Mesenchymal stem cell (in vitro differentiated cells and primary cell): ENCODE measurements around the gene IL16.
A peak's percentile ranks its signal among the peaks of the same experiment; 100 is the strongest.

Source experiments
- DNase-seq: peaks from one replicate; pipeline ENCODE4 v3.0.0-alpha.2; 2013
- H2AFZ ChIP-seq: one replicate; pipeline ENCODE4 v1.6.1; 2013; ENCODE audit warnings: low read depth, mild to moderate bottlenecking, control low read depth, inconsistent platforms, low read length, moderate library complexity
- H2AK5ac ChIP-seq: 2 replicates; pipeline ENCODE4 v1.6.1; 2013; ENCODE audit warnings: low read length, moderate library complexity, mild to moderate bottlenecking, inconsistent platforms; ENCODE audit not compliant: severe bottlenecking
- H2BK120ac ChIP-seq: one replicate; pipeline ENCODE4 v1.6.1; 2013; ENCODE audit warnings: low read depth, mild to moderate bottlenecking, inconsistent platforms, low read length, moderate library complexity
- H2BK12ac ChIP-seq, 2 experiments: one replicate each; pipeline ENCODE4 v1.6.1; 2013; ENCODE audit warnings: inconsistent platforms in 2 of 2, low read length in 2 of 2, mild to moderate bottlenecking in 2 of 2, moderate library complexity in 2 of 2, control low read depth in 1 of 2
- H2BK15ac ChIP-seq: one replicate; pipeline ENCODE4 v1.6.1; 2013; ENCODE audit warnings: mild to moderate bottlenecking, low read depth, inconsistent platforms; ENCODE audit not compliant: poor library complexity, severe bottlenecking
- H2BK5ac ChIP-seq: 2 replicates; pipeline ENCODE4 v1.6.1; 2013; ENCODE audit warnings: low read depth, mild to moderate bottlenecking, low read length, control low read depth, inconsistent platforms; ENCODE audit not compliant: poor library complexity, severe bottlenecking
- H3K14ac ChIP-seq, 2 experiments: one replicate each; pipeline ENCODE4 v1.6.1; 2013; ENCODE audit warnings: inconsistent platforms in 2 of 2, low read length in 2 of 2, control low read depth in 1 of 2, mild to moderate bottlenecking in 1 of 2, moderate library complexity in 1 of 2
- H3K18ac ChIP-seq, 2 experiments: one replicate each; pipeline ENCODE4 v1.6.1; 2013; ENCODE audit warnings: inconsistent platforms in 2 of 2, low read length in 2 of 2, control low read depth in 1 of 2, low read depth in 1 of 2, mild to moderate bottlenecking in 1 of 2
- H3K23ac ChIP-seq, 2 experiments: one replicate each; pipeline ENCODE4 v1.6.1; 2013; ENCODE audit warnings: inconsistent platforms in 2 of 2, low read length in 2 of 2, mild to moderate bottlenecking in 2 of 2, moderate library complexity in 2 of 2, control low read depth in 1 of 2
- H3K27ac ChIP-seq: 2 replicates; pipeline ENCODE4 v1.5.1; 2013; ENCODE audit warnings: mild to moderate bottlenecking, moderate library complexity, low read length, control low read depth, inconsistent platforms; ENCODE audit not compliant: poor library complexity, severe bottlenecking
- H3K27me3 ChIP-seq, 2 experiments: 2 replicates each; pipeline versions ENCODE4 v1.6.1 to v1.7.0; 2013; ENCODE audit warnings: low read length in 2 of 2, mild to moderate bottlenecking in 2 of 2, moderate library complexity in 2 of 2, control low read depth in 1 of 2, inconsistent platforms in 1 of 2; ENCODE audit not compliant: control insufficient read depth in 1 of 2, insufficient read depth in 1 of 2
- H3K36me3 ChIP-seq, 2 experiments: 2 replicates each; pipeline versions ENCODE4 v1.6.1 to v1.7.0; 2013; ENCODE audit warnings: low read length in 2 of 2, control low read depth in 1 of 2, inconsistent platforms in 1 of 2, low read depth in 1 of 2, mild to moderate bottlenecking in 1 of 2; ENCODE audit not compliant: insufficient read depth in 2 of 2, control insufficient read depth in 1 of 2
- H3K4ac ChIP-seq, 2 experiments: one replicate each; pipeline ENCODE4 v1.6.1; 2013; ENCODE audit warnings: inconsistent platforms in 2 of 2, low read length in 2 of 2, mild to moderate bottlenecking in 2 of 2, moderate library complexity in 2 of 2, control low read depth in 1 of 2, low read depth in 1 of 2
- H3K4me1 ChIP-seq: 2 replicates; pipeline ENCODE4 v1.6.1; 2013; ENCODE audit warnings: low read depth, low read length, control low read depth; ENCODE audit not compliant: control insufficient read depth, insufficient read depth
- H3K4me2 ChIP-seq: 2 replicates; pipeline ENCODE4 v1.6.1; 2013; ENCODE audit warnings: low read length, mild to moderate bottlenecking, inconsistent platforms; ENCODE audit not compliant: poor library complexity, severe bottlenecking
- H3K4me3 ChIP-seq, 2 experiments: 2 replicates each; pipeline versions ENCODE4 v1.5.1 to v1.7.0; 2013; ENCODE audit warnings: low read length in 2 of 2, mild to moderate bottlenecking in 2 of 2, control low read depth in 1 of 2, low read depth in 1 of 2; ENCODE audit not compliant: insufficient read depth in 1 of 2
- H3K79me1 ChIP-seq: replicated peaks from 2 replicates; pipeline ENCODE4 v1.6.1; 2013; ENCODE audit warnings: mild to moderate bottlenecking, control low read depth, low read length, inconsistent platforms; ENCODE audit not compliant: poor library complexity, severe bottlenecking
- H3K9ac ChIP-seq: 2 replicates; pipeline ENCODE4 v1.7.0; 2013; ENCODE audit warnings: mild to moderate bottlenecking, low read length, moderate library complexity
- H3K9me3 ChIP-seq: 2 replicates; pipeline ENCODE4 v1.7.0; 2013; ENCODE audit warnings: mild to moderate bottlenecking, low read length; ENCODE audit not compliant: control insufficient read depth
- H4K8ac ChIP-seq: one replicate; pipeline ENCODE4 v1.6.1; 2013; ENCODE audit warnings: inconsistent platforms, mild to moderate bottlenecking, low read length, moderate library complexity
- H4K91ac ChIP-seq: one replicate; pipeline ENCODE4 v1.6.1; 2013; ENCODE audit warnings: mild to moderate bottlenecking, low read length, inconsistent platforms
- WGBS: methylation state at CpG from one replicate; pipeline ENCODE4 v1.1.7; 2013; ENCODE audit warnings: mixed read lengths; 5-methylcytosine and 5-hydroxymethylcytosine counted together

IL16 gene

DNA sequence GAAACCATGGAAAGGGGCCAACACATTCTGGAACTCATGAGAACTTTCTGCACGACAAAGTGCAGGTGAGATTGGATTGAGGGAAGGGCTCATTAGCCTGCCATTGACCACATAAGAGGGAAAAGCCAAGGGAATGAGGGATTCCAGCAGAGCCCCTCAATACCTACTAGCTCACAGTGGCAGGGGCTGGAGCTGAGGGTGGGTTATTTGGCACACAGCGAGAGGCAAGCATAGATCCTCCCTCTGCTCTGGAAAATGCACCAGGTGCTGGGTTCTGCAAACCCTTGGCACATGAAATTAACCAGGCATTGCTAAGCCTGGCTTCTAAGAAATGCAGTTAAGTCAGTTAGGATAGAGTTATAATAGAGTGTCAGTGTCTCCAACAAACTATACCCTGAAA, 60.8 kb downstream of the IL16 start:
- Histone ChIP-seq H4K8ac (no peak overlapping the region), H3K18ac (no peak overlapping the region), H3K79me1 (no peaks in the 10 kb centered on the region), H2BK12ac (no peak overlapping the region), H3K4me2 (no peak overlapping the region), H3K4me3 (no peak overlapping the region), H2AFZ (no peak overlapping the region), H3K9ac (no peak overlapping the region), H3K4me1 (no peaks in the 10 kb centered on the region), H3K14ac (no peak overlapping the region), H4K91ac (no peak overlapping the region), H3K27me3 (peaks cover 0 to 27% of the 10 kb centered on the region in 2 experiments), H3K9me3 (no peaks in the 10 kb centered on the region), H2BK5ac (no peak overlapping the region), H3K27ac (no peak overlapping the region), H3K36me3 (no peaks in the 10 kb centered on the region), H2AK5ac (no peak overlapping the region), H2BK15ac (no peak overlapping the region), H3K4ac (no peak overlapping the region), H3K23ac (no peak overlapping the region), H2BK120ac (no peak overlapping the region)
- DNase-seq: no peak
- 79% methylated on average over 2 of the region's 2 CpGs for WGBS

DNA sequence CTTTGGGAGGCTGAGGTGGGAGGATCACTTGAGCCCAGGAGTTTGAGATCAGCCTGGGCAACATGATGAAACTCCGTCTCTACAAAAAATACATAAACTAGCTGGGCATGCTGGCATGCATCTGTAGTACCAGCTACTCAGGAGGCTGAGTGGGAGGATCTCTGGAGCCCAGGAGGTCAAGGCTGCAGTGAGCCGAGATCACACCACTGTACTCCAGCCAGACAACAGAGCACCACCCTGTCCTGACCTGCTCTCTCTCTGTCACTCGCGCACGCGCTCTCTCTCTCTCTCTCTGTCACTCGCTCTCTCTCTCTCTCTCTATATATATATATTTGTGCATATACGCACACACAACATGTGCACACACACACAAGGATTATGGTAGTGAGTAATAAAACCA, 61.8 kb downstream of the IL16 start:
- no peak overlapping the region for H2BK12ac ChIP-seq
- H3K4ac ChIP-seq: no peak overlapping the region
- no peak overlapping the region for H4K8ac ChIP-seq
- 25% methylated on average over 1 of the region's 8 CpGs for WGBS
- H2AFZ ChIP-seq: no peak overlapping the region
- H3K9me3 ChIP-seq: no peaks in the 10 kb centered on the region
- no peaks in the 10 kb centered on the region for H3K36me3 ChIP-seq
- no peak overlapping the region for H2BK120ac ChIP-seq
- H2BK15ac ChIP-seq: no peak overlapping the region
- no peak overlapping the region for H4K91ac ChIP-seq
- no peak for DNase-seq
- peak overlapping the region in 1 of 2 experiments; percentile 55 for H3K14ac ChIP-seq
- H3K27ac ChIP-seq: no peak overlapping the region
- H2BK5ac ChIP-seq: no peak overlapping the region
- no peak overlapping the region for H2AK5ac ChIP-seq
- no peak overlapping the region for H3K23ac ChIP-seq
- H3K9ac ChIP-seq: no peak overlapping the region
- no peaks in the 10 kb centered on the region for H3K79me1 ChIP-seq
- H3K27me3 ChIP-seq: peaks cover 0 to 29% of the 10 kb centered on the region in 2 experiments
- no peak overlapping the region for H3K18ac ChIP-seq
- H3K4me2 ChIP-seq: no peak overlapping the region
- no peaks in the 10 kb centered on the region for H3K4me1 ChIP-seq
- no peak overlapping the region for H3K4me3 ChIP-seq

DNA sequence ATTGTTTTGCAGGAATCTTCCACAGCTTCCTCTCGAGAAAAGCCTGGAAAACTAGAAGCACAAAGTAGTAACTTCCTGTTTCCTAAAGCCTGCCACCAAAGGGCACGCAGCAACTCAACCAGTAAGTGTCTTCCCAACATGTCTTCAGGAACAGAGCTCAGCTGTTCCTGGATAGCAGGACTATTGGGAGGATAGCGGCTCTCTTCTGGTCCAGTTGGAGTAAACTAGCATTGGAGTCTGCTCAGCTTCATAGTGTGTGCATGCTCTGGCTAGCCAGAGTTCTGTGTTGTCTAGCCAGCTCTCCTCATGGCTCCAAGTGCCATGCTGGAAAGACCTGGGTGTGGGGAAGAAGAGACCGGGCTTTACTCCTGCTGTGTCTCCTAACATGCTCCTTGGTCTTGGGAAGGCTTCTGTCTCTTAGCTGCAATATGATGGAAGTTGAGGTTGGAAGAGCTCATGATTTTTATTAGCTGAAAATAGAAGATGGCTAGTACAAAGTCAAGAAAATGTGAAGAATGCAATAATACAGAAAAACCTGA, 63.1 kb downstream of the IL16 start:
- 81% methylated on average over 4 of the region's 4 CpGs for WGBS

DNA sequence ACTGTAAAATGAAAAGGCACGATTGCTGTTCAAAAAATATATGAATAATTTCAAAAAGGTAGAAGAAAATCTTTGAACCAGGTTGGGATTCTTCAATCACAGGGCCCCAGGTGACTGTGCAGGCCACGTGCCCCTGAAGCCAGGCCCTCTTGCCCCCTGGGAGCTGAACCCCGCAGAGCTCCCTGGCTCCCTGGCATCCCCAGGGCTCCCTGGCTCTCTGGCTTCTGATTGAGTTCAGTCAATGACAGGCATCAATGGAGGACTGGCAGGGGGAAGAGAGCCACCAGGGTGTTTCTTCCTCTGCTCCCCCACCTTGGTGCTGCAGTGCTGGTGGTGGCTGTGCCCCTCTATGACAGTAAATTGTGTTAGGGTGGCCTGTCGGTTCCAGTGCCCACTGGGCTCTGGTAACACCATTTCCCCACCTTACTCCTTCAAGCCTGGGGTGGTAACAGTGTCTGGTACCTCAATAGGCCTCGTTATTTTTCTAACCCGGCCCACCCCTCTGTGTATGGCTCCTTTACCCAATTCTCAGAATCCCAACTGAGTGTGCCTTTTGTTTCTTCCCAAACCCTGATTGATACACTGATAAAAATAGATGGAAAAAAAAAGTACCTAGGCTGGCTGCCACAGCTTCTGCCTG, 64.6 kb downstream of the IL16 start:
- Histone ChIP-seq H3K79me1 (no peaks in the 10 kb centered on the region), H2BK15ac (no peak overlapping the region), H3K4me2 (no peak overlapping the region), H3K18ac (no peak overlapping the region), H3K27ac (no peak overlapping the region), H3K4ac (no peak overlapping the region), H4K8ac (no peak overlapping the region), H3K9me3 (no peaks in the 10 kb centered on the region), H3K4me3 (no peak overlapping the region), H3K36me3 (no peaks in the 10 kb centered on the region), H3K4me1 (peaks cover 3% of the 10 kb centered on the region), H2AFZ (no peak overlapping the region), H2BK12ac (no peak overlapping the region), H3K14ac (no peak overlapping the region), H2BK5ac (no peak overlapping the region), H3K27me3 (peaks cover 0 to 28% of the 10 kb centered on the region in 2 experiments), H3K23ac (no peak overlapping the region), H2AK5ac (no peak overlapping the region), H2BK120ac (no peak overlapping the region), H3K9ac (no peak overlapping the region), H4K91ac (no peak overlapping the region)
- 72% methylated on average over 3 of the region's 6 CpGs for WGBS
- no peak for DNase-seq

More for the DNA sequence above, 63.1 kb downstream of the IL16 start:
- H3K27ac ChIP-seq: no peak overlapping the region
- H2BK15ac ChIP-seq: no peak overlapping the region
- DNase-seq: no peak
- peaks cover 0 to 24% of the 10 kb centered on the region in 2 experiments for H3K27me3 ChIP-seq
- no peaks in the 10 kb centered on the region for H3K79me1 ChIP-seq
- H3K4me1 ChIP-seq: no peaks in the 10 kb centered on the region
- no peak overlapping the region for H2BK5ac ChIP-seq
- H3K36me3 ChIP-seq: no peaks in the 10 kb centered on the region
- no peak overlapping the region for H2BK12ac ChIP-seq
- no peak overlapping the region for H3K14ac ChIP-seq
- H3K4me3 ChIP-seq: no peak overlapping the region
- no peak overlapping the region for H3K18ac ChIP-seq
- no peak overlapping the region for H4K8ac ChIP-seq
- H4K91ac ChIP-seq: no peak overlapping the region
- peak overlapping the region in 1 of 2 experiments; percentile 34 for H3K23ac ChIP-seq
- no peaks in the 10 kb centered on the region for H3K9me3 ChIP-seq
- no peak overlapping the region for H2AK5ac ChIP-seq
- no peak overlapping the region for H3K4me2 ChIP-seq
- no peak overlapping the region for H2BK120ac ChIP-seq
- H3K4ac ChIP-seq: no peak overlapping the region
- H2AFZ ChIP-seq: no peak overlapping the region
- no peak overlapping the region for H3K9ac ChIP-seq
